ENCODE results near the gene DOCK3.
A peak's percentile ranks its signal among the peaks of the same experiment; 100 is the strongest.
"Not testable (repeated sequence)": the region's sequence is repeated elsewhere in the genome, so short reads cannot be mapped to it uniquely, and the experiment has no call there.

DOCK3 gene

GRCh38 chr3:50651920-50652529, 22.7 kb upstream of the DOCK3 start:
- DNase-seq (ENCODE audit: low read depth in 2 of 2): no peak

- DNase-seq (ENCODE audit: low read depth in 2 of 2): peak; percentile 33 to 39
Observed at GRCh38 chr3:50652709-50653108, 22.0 kb upstream of the DOCK3 start.

GRCh38 chr3:50653937-50654595, 20.7 kb upstream of the DOCK3 start:
- no peak for DNase-seq (ENCODE audit: low read depth in 2 of 2)

GRCh38 chr3:50655009-50655830, 19.5 kb upstream of the DOCK3 start:
- peak in 1 of 2 donors; percentile 7 for DNase-seq (ENCODE audit: low read depth in 2 of 2)

GRCh38 chr3:50656417-50657195, 18.1 kb upstream of the DOCK3 start:
- no peak for DNase-seq (ENCODE audit: low read depth in 2 of 2)

GRCh38 chr3:50657407-50657806, 17.3 kb upstream of the DOCK3 start:
- no peak for DNase-seq (ENCODE audit: low read depth in 2 of 2)

GRCh38 chr3:50657816-50658215, 16.9 kb upstream of the DOCK3 start:
- DNase-seq (ENCODE audit: low read depth in 2 of 2): no peak

GRCh38 chr3:50658416-50658815, 16.3 kb upstream of the DOCK3 start:
- no peak for DNase-seq (ENCODE audit: low read depth in 2 of 2)

- DNase-seq (ENCODE audit: low read depth in 2 of 2): no peak
Observed at GRCh38 chr3:50658831-50659230, 15.9 kb upstream of the DOCK3 start.

- DNase-seq (ENCODE audit: low read depth in 2 of 2): no peak
Observed at GRCh38 chr3:50660386-50660785, 14.3 kb upstream of the DOCK3 start.

GRCh38 chr3:50661321-50661837, 13.3 kb upstream of the DOCK3 start:
- DNase-seq (ENCODE audit: low read depth in 2 of 2): no peak

GRCh38 chr3:50662408-50662807, 12.3 kb upstream of the DOCK3 start:
- no peak for DNase-seq (ENCODE audit: low read depth in 2 of 2)

GRCh38 chr3:50665081-50665840, 9.5 kb upstream of the DOCK3 start:
- DNase-seq (ENCODE audit: low read depth in 2 of 2): no peak

- DNase-seq (ENCODE audit: low read depth in 2 of 2): not testable (repeated sequence)
Observed at GRCh38 chr3:50665841-50666115, 8.9 kb upstream of the DOCK3 start.

GRCh38 chr3:50666837-50667236, 7.9 kb upstream of the DOCK3 start:
- DNase-seq (ENCODE audit: low read depth in 2 of 2): no peak

GRCh38 chr3:50671331-50671730, 3.4 kb upstream of the DOCK3 start:
- DNase-seq (ENCODE audit: low read depth in 2 of 2): no peak

- no peak for DNase-seq (ENCODE audit: low read depth in 2 of 2)
Observed at GRCh38 chr3:50672656-50673055, 2.1 kb upstream of the DOCK3 start.

- DNase-seq (ENCODE audit: low read depth in 2 of 2): no peak
Observed at GRCh38 chr3:50673931-50674330, 796 bp upstream of the DOCK3 start.

- DNase-seq (ENCODE audit: low read depth in 2 of 2): peak; percentile 67 to 69
Observed at GRCh38 chr3:50675179-50676030, 678 bp downstream of the DOCK3 start.

- no peak for DNase-seq (ENCODE audit: low read depth in 2 of 2)
Observed at GRCh38 chr3:50676031-50676705, 1.4 kb downstream of the DOCK3 start.

All from stimulated activated CD4-positive, alpha-beta T cell treated with anti-CD3 and anti-CD28 coated beads, Interleukin-4, amount 100 ng/mL, for 48 hours (primary cell).